ENCODE measurements around the gene MAP1S. TPM values are rescaled to one million over a fixed set of nuclear protein-coding genes. Genes with fewer than 3 reads are reported as not detected.

Gene MAP1S
- total RNA-seq, 5 donors from 2014 or later (not counting 1 experiment from before 2014, with no cell fraction given) = 32.8 to 78.5 (median 66.0) TPM

GRCh38 chr19:17706750-17707181 lies 12.5 kb upstream of the MAP1S start:
- CTCF ChIA-PET = no interaction called here
- no peak overlapping the region for H3K27ac Mint-ChIP-seq
- Histone ChIP-seq H3K36me3 (ENCODE audit: control insufficient read depth in 2 of 2, extremely low read depth in 1 of 2, insufficient read depth in 1 of 2, low read length in 1 of 2) (no peaks in the 10 kb centered on the region), H3K27ac (ENCODE audit: low read length) (no peak overlapping the region), H3K9me3 (no peaks in the 10 kb centered on the region), H3K27me3 (replicated peaks in 1 of 2; ENCODE audit: control insufficient read depth in 2 of 2, extremely low read depth in 1 of 2, insufficient read depth in 2 of 2, low read length in 1 of 2) (peaks cover 0 to 10% of the 10 kb centered on the region in 2 experiments), H3K4me1 (ENCODE audit: control insufficient read depth in 1 of 2, extremely low read depth in 1 of 2, insufficient read depth in 2 of 2, low read length in 2 of 2) (no peaks in the 10 kb centered on the region), H3K4me3 (ENCODE audit: control insufficient read depth in 1 of 2, extremely low read depth in 1 of 2, low read length in 1 of 2) (no peak overlapping the region)
- H3K4me1 Mint-ChIP-seq = peaks cover 0 to 2% (median 0%) of the 10 kb centered on the region in 3 donors
- no peak for DNase-seq
- H3K27me3 Mint-ChIP-seq = no peaks in the 10 kb centered on the region
- H3K4me3 Mint-ChIP-seq = no peak overlapping the region
- WGBS (ENCODE audit: insufficient coverage) = 83% methylated on average over 14 of the region's 17 CpGs
- no peaks in the 10 kb centered on the region for H3K9me3 Mint-ChIP-seq
- POLR2A ChIA-PET = no interaction called here
- ATAC-seq (replicated peaks in 1 of 4) = no peak
- no peaks in the 10 kb centered on the region for H3K36me3 Mint-ChIP-seq

- Histone ChIP-seq H3K36me3 (ENCODE audit: control insufficient read depth in 2 of 2, extremely low read depth in 1 of 2, insufficient read depth in 1 of 2, low read length in 1 of 2) (no peaks in the 10 kb centered on the region), H3K27ac (ENCODE audit: low read length) (no peak overlapping the region), H3K27me3 (replicated peaks in 1 of 2; ENCODE audit: control insufficient read depth in 2 of 2, extremely low read depth in 1 of 2, insufficient read depth in 2 of 2, low read length in 1 of 2) (no peaks in the 10 kb centered on the region), H3K4me3 (ENCODE audit: control insufficient read depth in 1 of 2, extremely low read depth in 1 of 2, low read length in 1 of 2) (no peak overlapping the region), H3K4me1 (ENCODE audit: control insufficient read depth in 1 of 2, extremely low read depth in 1 of 2, insufficient read depth in 2 of 2, low read length in 2 of 2) (no peaks in the 10 kb centered on the region), H3K9me3 (no peaks in the 10 kb centered on the region)
- ATAC-seq (replicated peaks in 1 of 4) = no peak
- no peak overlapping the region for H3K4me3 Mint-ChIP-seq
- no peaks in the 10 kb centered on the region for H3K36me3 Mint-ChIP-seq
- ChIA-PET POLR2A (no interaction called here), CTCF (interaction anchor here in 1 of 2 donors (0.6 kb wide), 1 partner anchor 44 kb away, joined by 3 read pairs; no protein-coding TSS in a partner anchor)
- H3K4me1 Mint-ChIP-seq = no peaks in the 10 kb centered on the region
- no peak overlapping the region for H3K27ac Mint-ChIP-seq
- WGBS (ENCODE audit: insufficient coverage) = 80% methylated on average over 1 of the region's 6 CpGs
- H3K9me3 Mint-ChIP-seq = no peaks in the 10 kb centered on the region
- H3K27me3 Mint-ChIP-seq = no peaks in the 10 kb centered on the region
- no peak for DNase-seq
Observed at GRCh38 chr19:17711851-17712250, 7.4 kb upstream of the MAP1S start.

- Mint-ChIP-seq H3K36me3 (peaks cover under 1% of the 10 kb centered on the region), H3K27ac (no peak overlapping the region), H3K9me3 (no peaks in the 10 kb centered on the region), H3K27me3 (no peaks in the 10 kb centered on the region), H3K4me1 (peaks cover 25 to 38% (median 29%) of the 10 kb centered on the region in 3 donors), H3K4me3 (no peak overlapping the region)
- WGBS (ENCODE audit: insufficient coverage) = 88% methylated on average over 2 of the region's 4 CpGs
- Histone ChIP-seq H3K27ac (ENCODE audit: low read length) (no peak overlapping the region), H3K27me3 (replicated peaks in 1 of 2; ENCODE audit: control insufficient read depth in 2 of 2, extremely low read depth in 1 of 2, insufficient read depth in 2 of 2, low read length in 1 of 2) (peaks cover 0 to 6% of the 10 kb centered on the region in 2 experiments), H3K36me3 (ENCODE audit: control insufficient read depth in 2 of 2, extremely low read depth in 1 of 2, insufficient read depth in 1 of 2, low read length in 1 of 2) (peaks cover 0 to 3% of the 10 kb centered on the region in 2 donors), H3K4me1 (ENCODE audit: control insufficient read depth in 1 of 2, extremely low read depth in 1 of 2, insufficient read depth in 2 of 2, low read length in 2 of 2) (peaks cover 10 to 29% of the 10 kb centered on the region in 2 experiments), H3K9me3 (no peaks in the 10 kb centered on the region), H3K4me3 (ENCODE audit: control insufficient read depth in 1 of 2, extremely low read depth in 1 of 2, low read length in 1 of 2) (no peak overlapping the region)
- ChIA-PET POLR2A (no interaction called here), CTCF (interaction anchor here in 1 of 2 donors (0.7 kb wide), 1 partner anchor 31 kb away, joined by 8 read pairs; no protein-coding TSS in a partner anchor)
- ATAC-seq (replicated peaks in 1 of 4) = no peak
- no peak for DNase-seq
Observed at GRCh38 chr19:17716309-17716929, 2.9 kb upstream of the MAP1S start.

- ChIA-PET POLR2A (no interaction called here), CTCF (interaction anchor here in 1 of 2 donors (0.6 kb wide), 1 partner anchor 609 kb away, joined by 3 read pairs; no protein-coding TSS in a partner anchor)
- Mint-ChIP-seq H3K36me3 (peaks cover 3% of the 10 kb centered on the region), H3K4me3 (peak overlapping the region; percentile 83 to 97 (median 89)), H3K27me3 (no peaks in the 10 kb centered on the region), H3K9me3 (no peaks in the 10 kb centered on the region), H3K4me1 (peaks cover 35 to 49% (median 39%) of the 10 kb centered on the region in 3 donors), H3K27ac (peak overlapping the region; percentile 77 to 83)
- H3K27ac ChIP-seq (ENCODE audit: low read length) = no peak overlapping the region
- H3K4me3 ChIP-seq (ENCODE audit: control insufficient read depth in 1 of 2, extremely low read depth in 1 of 2, low read length in 1 of 2) = no peak overlapping the region
- H3K27me3 ChIP-seq (replicated peaks in 1 of 2; ENCODE audit: control insufficient read depth in 2 of 2, extremely low read depth in 1 of 2, insufficient read depth in 2 of 2, low read length in 1 of 2) = peaks cover 0 to 6% of the 10 kb centered on the region in 2 experiments
- ATAC-seq (replicated peaks in 1 of 4) (no peak), DNase-seq (no peak)
- H3K4me1 ChIP-seq (ENCODE audit: control insufficient read depth in 1 of 2, extremely low read depth in 1 of 2, insufficient read depth in 2 of 2, low read length in 2 of 2) = peaks cover 10 to 39% of the 10 kb centered on the region in 2 experiments
- no peaks in the 10 kb centered on the region for H3K9me3 ChIP-seq
- WGBS (ENCODE audit: insufficient coverage) = no CpG with 5 or more reads among the region's 4 CpGs
- peaks cover 3 to 5% of the 10 kb centered on the region in 2 donors for H3K36me3 ChIP-seq (ENCODE audit: control insufficient read depth in 2 of 2, extremely low read depth in 1 of 2, insufficient read depth in 1 of 2, low read length in 1 of 2)
Observed at GRCh38 chr19:17718550-17718946, 732 bp upstream of the MAP1S start.

- Histone ChIP-seq H3K4me1 (ENCODE audit: control insufficient read depth in 1 of 2, extremely low read depth in 1 of 2, insufficient read depth in 2 of 2, low read length in 2 of 2) (peaks cover 10 to 39% of the 10 kb centered on the region in 2 experiments), H3K27ac (ENCODE audit: low read length) (no peak overlapping the region), H3K9me3 (no peaks in the 10 kb centered on the region), H3K27me3 (replicated peaks in 1 of 2; ENCODE audit: control insufficient read depth in 2 of 2, extremely low read depth in 1 of 2, insufficient read depth in 2 of 2, low read length in 1 of 2) (peaks cover 0 to 6% of the 10 kb centered on the region in 2 experiments), H3K4me3 (ENCODE audit: control insufficient read depth in 1 of 2, extremely low read depth in 1 of 2, low read length in 1 of 2) (peak overlapping the region; percentile 84 to 90), H3K36me3 (ENCODE audit: control insufficient read depth in 2 of 2, extremely low read depth in 1 of 2, insufficient read depth in 1 of 2, low read length in 1 of 2) (peaks cover 5 to 16% of the 10 kb centered on the region in 2 donors)
- ATAC-seq (replicated peaks in 1 of 4) (peak; percentile 60 to 71 (median 66)), DNase-seq (peak in 5 of 35 experiments; percentile 2 to 37 (median 17))
- H3K27ac Mint-ChIP-seq = peak overlapping the region; percentile 82 to 87
- H3K4me1 Mint-ChIP-seq = peaks cover 35 to 49% (median 43%) of the 10 kb centered on the region in 3 donors
- no peaks in the 10 kb centered on the region for H3K9me3 Mint-ChIP-seq
- H3K4me3 Mint-ChIP-seq = peak overlapping the region; percentile 84 to 97 (median 85)
- CTCF ChIA-PET = interaction anchor here in 1 of 2 donors (1.0 kb wide), 1 partner anchor 140 kb away, joined by 5 read pairs; the partner anchor contains the start of gene RPL18A
- WGBS (ENCODE audit: insufficient coverage) = 2% methylated on average over 36 of the region's 38 CpGs
- POLR2A ChIA-PET = no interaction called here
- peaks cover 8% of the 10 kb centered on the region for H3K36me3 Mint-ChIP-seq
- no peaks in the 10 kb centered on the region for H3K27me3 Mint-ChIP-seq
Observed at GRCh38 chr19:17719730-17720400, 585 bp downstream of the MAP1S start.

- POLR2A ChIA-PET = interaction anchor here in 1 of 2 donors (0.6 kb wide), 1 partner anchor 275 kb away, joined by 8 read pairs; no protein-coding TSS in a partner anchor
- Mint-ChIP-seq H3K4me1 (peaks cover 38 to 49% (median 46%) of the 10 kb centered on the region in 3 donors), H3K27ac (peak overlapping the region; percentile 82 to 87), H3K4me3 (peak overlapping the region; percentile 84 to 97 (median 85)), H3K36me3 (peaks cover 12% of the 10 kb centered on the region), H3K27me3 (no peaks in the 10 kb centered on the region), H3K9me3 (no peaks in the 10 kb centered on the region)
- DNase-seq (no peak), ATAC-seq (replicated peaks in 1 of 4) (no peak)
- Histone ChIP-seq H3K36me3 (ENCODE audit: control insufficient read depth in 2 of 2, extremely low read depth in 1 of 2, insufficient read depth in 1 of 2, low read length in 1 of 2) (peaks cover 9 to 22% of the 10 kb centered on the region in 2 donors), H3K9me3 (no peaks in the 10 kb centered on the region), H3K27me3 (replicated peaks in 1 of 2; ENCODE audit: control insufficient read depth in 2 of 2, extremely low read depth in 1 of 2, insufficient read depth in 2 of 2, low read length in 1 of 2) (peaks cover 0 to 6% of the 10 kb centered on the region in 2 experiments), H3K4me1 (ENCODE audit: control insufficient read depth in 1 of 2, extremely low read depth in 1 of 2, insufficient read depth in 2 of 2, low read length in 2 of 2) (peaks cover 10 to 39% of the 10 kb centered on the region in 2 experiments), H3K27ac (ENCODE audit: low read length) (no peak overlapping the region), H3K4me3 (ENCODE audit: control insufficient read depth in 1 of 2, extremely low read depth in 1 of 2, low read length in 1 of 2) (peak overlapping the region; percentile 84 to 90)
- CTCF ChIA-PET = no interaction called here
- 15% methylated on average over 6 of the region's 7 CpGs for WGBS (ENCODE audit: insufficient coverage)
Observed at GRCh38 chr19:17720440-17720839, 1.2 kb downstream of the MAP1S start.

Measured in T-cell (primary cell).